Upper lobe of right lung (tissue), 1 donor: ENCODE measurements around the gene SLC44A5. TPM values are rescaled to one million over a fixed set of nuclear protein-coding genes. Genes with fewer than 3 reads are reported as not detected.

Experiments used
- ATAC-seq: fragments of 200-7000 bp; cut with Tn5 transposase; one replicate; pipeline ENCODE4 v1.9.1; 2020; ENCODE audit warnings: mild to moderate bottlenecking, moderate library complexity
- DNase-seq: peaks from one replicate; pipeline ENCODE4 v3.0.0-alpha.2; 2020
- H3K27ac ChIP-seq: fragments of 200-600 bp; one replicate; pipeline ENCODE4 v1.8.0; 2022
- H3K27me3 ChIP-seq: fragments of 200-600 bp; one replicate; pipeline ENCODE4 v1.8.0; 2022; ENCODE audit warnings: mild to moderate bottlenecking
- H3K36me3 ChIP-seq: fragments of 200-600 bp; one replicate; pipeline ENCODE4 v1.8.0; 2022
- H3K4me1 ChIP-seq: fragments of 200-600 bp; one replicate; pipeline ENCODE4 v1.8.0; 2022
- H3K4me3 ChIP-seq: fragments of 200-600 bp; one replicate; pipeline ENCODE4 v1.8.0; 2022; ENCODE audit warnings: mild to moderate bottlenecking
- H3K9me3 ChIP-seq: fragments of 200-600 bp; one replicate; pipeline ENCODE4 v1.8.0; 2022
- intact Hi-C: fragments of 100-400 bp; cut with DNase I; formaldehyde crosslinking; loops from one replicate; pipeline ENCODE4 v1.11.0; 2022
- total RNA-seq: library from RNA; stranded (reverse); fragmentation: NEBNext Ultra II Directional; extraction: Animal tissue kit (Norgen Biotek cat#: 25700); gene quantifications from one replicate; pipeline ENCODE4 v1.2.1, GENCODE V29; 2021
- TF ChIP-seq, protein P1 (sequence below): fragments of 200-600 bp; IDR thresholded peaks from one replicate; pipeline ENCODE4 v1.8.0; 2022; ENCODE audit warnings: antibody characterized with exemption
- donor health status: DM: no; HTN: yes; CAD: no; lungs with severe emphysema.

Gene SLC44A5
- total RNA-seq, 1 donor from 2014 or later, result 0.55 TPM

DNA sequence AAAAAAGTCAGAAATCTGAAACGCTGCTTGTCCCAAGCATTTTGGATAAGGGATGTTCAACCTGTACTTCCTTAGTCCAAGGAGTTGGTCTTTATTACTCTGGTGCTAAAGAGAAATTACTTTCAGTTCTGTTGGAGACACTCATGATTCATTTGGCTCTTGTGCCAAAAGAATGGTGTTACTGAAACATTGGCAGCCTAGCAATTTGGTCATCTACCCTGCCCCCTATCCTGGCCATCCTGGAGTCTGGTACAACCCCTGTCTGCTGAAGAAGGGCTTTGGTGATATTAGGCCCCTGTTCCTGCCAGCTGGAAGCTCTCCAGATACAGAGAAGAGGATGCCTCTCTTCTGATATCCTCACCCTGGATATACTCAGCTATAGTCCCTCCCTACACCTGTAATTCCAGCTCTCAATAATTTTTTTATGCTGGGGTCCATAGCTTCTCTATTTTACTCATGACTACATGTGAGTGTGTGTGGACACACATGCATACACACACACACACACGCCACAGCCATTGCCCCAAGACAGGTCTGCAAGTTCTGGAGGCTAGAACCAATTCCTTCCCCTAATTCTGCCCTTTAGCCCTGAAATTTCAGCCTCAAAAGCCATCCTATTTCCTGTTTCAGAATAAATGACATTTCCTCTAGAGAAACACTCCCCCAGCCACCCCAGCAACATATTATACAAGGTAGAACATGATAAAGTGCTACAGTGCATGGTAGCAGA lies 436.7 kb downstream of the SLC44A5 start:
- TF ChIP-seq, protein P1, sequence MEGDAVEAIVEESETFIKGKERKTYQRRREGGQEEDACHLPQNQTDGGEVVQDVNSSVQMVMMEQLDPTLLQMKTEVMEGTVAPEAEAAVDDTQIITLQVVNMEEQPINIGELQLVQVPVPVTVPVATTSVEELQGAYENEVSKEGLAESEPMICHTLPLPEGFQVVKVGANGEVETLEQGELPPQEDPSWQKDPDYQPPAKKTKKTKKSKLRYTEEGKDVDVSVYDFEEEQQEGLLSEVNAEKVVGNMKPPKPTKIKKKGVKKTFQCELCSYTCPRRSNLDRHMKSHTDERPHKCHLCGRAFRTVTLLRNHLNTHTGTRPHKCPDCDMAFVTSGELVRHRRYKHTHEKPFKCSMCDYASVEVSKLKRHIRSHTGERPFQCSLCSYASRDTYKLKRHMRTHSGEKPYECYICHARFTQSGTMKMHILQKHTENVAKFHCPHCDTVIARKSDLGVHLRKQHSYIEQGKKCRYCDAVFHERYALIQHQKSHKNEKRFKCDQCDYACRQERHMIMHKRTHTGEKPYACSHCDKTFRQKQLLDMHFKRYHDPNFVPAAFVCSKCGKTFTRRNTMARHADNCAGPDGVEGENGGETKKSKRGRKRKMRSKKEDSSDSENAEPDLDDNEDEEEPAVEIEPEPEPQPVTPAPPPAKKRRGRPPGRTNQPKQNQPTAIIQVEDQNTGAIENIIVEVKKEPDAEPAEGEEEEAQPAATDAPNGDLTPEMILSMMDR, result no peak
- no peaks in the 10 kb centered on the region for H3K27me3 ChIP-seq
- DNase-seq, result no peak
- H3K27ac ChIP-seq, result no peak overlapping the region
- intact Hi-C loops, result no loop called here
- no peaks in the 10 kb centered on the region for H3K9me3 ChIP-seq
- peak; percentile 75 for ATAC-seq
- no peaks in the 10 kb centered on the region for H3K36me3 ChIP-seq
- H3K4me1 ChIP-seq, result no peaks in the 10 kb centered on the region
- H3K4me3 ChIP-seq, result no peak overlapping the region

DNA sequence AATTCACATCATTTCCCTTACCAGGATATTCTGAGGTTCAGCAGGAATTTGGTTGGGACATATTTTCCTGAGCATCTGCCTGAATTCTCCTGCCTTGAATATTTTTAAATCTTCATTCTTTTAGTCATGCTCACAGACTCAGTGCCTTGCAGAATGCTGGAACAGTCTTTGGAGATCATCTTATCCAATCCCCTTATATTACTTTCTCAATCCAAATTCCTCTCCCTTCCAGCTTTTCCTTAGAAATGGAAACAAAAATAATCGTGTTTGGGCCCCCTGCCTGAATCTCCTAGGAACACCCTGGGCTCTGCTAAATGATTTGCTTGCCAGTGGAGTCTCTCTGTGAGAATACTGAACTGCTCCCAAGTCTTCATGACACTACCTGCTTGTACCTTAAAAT lies 438.4 kb downstream of the SLC44A5 start:
- no peaks in the 10 kb centered on the region for H3K4me1 ChIP-seq
- intact Hi-C loops, result no loop called here
- no peaks in the 10 kb centered on the region for H3K27me3 ChIP-seq
- H3K36me3 ChIP-seq, result no peaks in the 10 kb centered on the region
- no peak overlapping the region for H3K27ac ChIP-seq
- no peak overlapping the region for H3K4me3 ChIP-seq
- TF ChIP-seq, protein P1, result no peak
- no peaks in the 10 kb centered on the region for H3K9me3 ChIP-seq
- no peak for ATAC-seq
- no peak for DNase-seq

GRCh38 chr1:75171876-75172275 lies 439.0 kb downstream of the SLC44A5 start:
- DNase-seq, result no peak
- Histone ChIP-seq H3K9me3 (no peaks in the 10 kb centered on the region), H3K36me3 (no peaks in the 10 kb centered on the region), H3K27me3 (no peaks in the 10 kb centered on the region), H3K4me1 (no peaks in the 10 kb centered on the region), H3K4me3 (no peak overlapping the region), H3K27ac (no peak overlapping the region)
- intact Hi-C loops, result no loop called here
- TF ChIP-seq, protein P1, result no peak
- ATAC-seq, result no peak

DNA sequence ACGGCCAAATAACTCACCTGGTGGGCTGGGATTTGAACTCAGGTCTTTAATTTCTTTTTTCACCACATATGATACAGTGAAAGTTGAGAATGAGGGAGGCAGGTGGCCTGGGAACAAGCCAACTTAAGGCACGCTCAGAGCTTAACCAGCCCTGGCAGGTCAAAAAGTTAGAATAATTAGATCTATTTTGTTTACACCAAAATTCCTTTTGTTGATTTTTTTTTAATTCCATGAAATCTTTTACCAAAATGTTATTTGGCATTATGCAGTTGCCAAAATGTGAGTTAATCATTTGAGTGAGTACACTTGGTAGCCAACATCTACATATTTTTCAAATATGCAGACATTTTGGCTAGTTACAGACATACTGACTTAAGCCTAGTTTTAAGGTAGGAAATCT lies 439.9 kb downstream of the SLC44A5 start:
- Histone ChIP-seq H3K36me3 (no peaks in the 10 kb centered on the region), H3K4me3 (no peak overlapping the region), H3K27ac (no peak overlapping the region), H3K9me3 (no peaks in the 10 kb centered on the region), H3K27me3 (no peaks in the 10 kb centered on the region), H3K4me1 (no peaks in the 10 kb centered on the region)
- ATAC-seq, result no peak
- intact Hi-C loops, result no loop called here
- TF ChIP-seq, protein P1, result no peak
- no peak for DNase-seq

DNA sequence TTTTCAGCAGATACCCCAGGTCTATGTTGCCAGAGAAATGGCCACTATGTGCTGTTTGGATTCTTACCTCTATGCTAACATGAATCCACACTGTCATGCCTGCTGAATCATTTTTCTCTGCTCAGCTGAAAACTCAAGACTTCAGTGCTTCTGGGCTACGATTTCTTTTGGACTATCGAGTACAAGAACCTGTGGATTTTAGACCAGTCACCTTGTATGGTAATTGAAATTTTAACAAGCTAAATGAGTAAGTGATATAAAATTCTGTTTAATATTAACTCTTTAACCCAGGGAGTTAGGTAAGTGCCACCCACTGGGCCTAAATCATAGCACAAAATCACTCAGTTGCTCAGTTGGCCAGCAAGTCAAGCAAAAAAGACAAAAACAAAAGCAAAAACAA lies 440.9 kb downstream of the SLC44A5 start:
- H3K27me3 ChIP-seq, result peaks cover 2% of the 10 kb centered on the region
- H3K27ac ChIP-seq, result no peak overlapping the region
- H3K36me3 ChIP-seq, result no peaks in the 10 kb centered on the region
- no peak overlapping the region for H3K4me3 ChIP-seq
- DNase-seq (no peak), ATAC-seq (no peak)
- no peaks in the 10 kb centered on the region for H3K9me3 ChIP-seq
- TF ChIP-seq, protein P1, result no peak
- intact Hi-C loops, result no loop called here
- H3K4me1 ChIP-seq, result no peaks in the 10 kb centered on the region

DNA sequence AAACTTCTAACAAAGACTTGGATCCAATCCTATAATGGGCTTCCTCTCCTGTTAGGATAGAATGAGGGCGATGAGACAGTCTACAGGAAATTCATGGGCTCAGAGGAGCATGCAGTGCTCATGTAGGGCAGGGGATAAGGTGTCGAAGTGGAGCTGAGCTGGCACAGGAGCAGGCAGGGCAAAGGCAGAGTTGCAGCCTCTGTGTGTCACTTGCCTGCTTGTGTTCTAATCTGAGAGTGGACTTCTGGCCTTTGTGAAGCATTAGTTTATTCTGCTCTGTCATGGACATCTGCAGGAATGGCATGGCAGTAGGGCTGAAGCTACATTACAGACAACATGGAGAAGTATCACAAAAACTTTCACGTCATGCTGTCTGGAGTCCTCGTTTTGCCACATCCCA lies 444.1 kb downstream of the SLC44A5 start:
- peaks cover 3% of the 10 kb centered on the region for H3K27me3 ChIP-seq
- intact Hi-C loops, result no loop called here

More for the DNA sequence above, 444.1 kb downstream of the SLC44A5 start:
- no peaks in the 10 kb centered on the region for H3K4me1 ChIP-seq
- no peaks in the 10 kb centered on the region for H3K36me3 ChIP-seq
- no peak for ATAC-seq
- no peak overlapping the region for H3K27ac ChIP-seq
- H3K9me3 ChIP-seq, result no peaks in the 10 kb centered on the region
- DNase-seq, result no peak
- no peak overlapping the region for H3K4me3 ChIP-seq
- TF ChIP-seq, protein P1, result no peak
